ENCODE results near the gene NKTR.
A peak's percentile ranks its signal among the peaks of the same experiment; 100 is the strongest.

NKTR gene

DNA sequence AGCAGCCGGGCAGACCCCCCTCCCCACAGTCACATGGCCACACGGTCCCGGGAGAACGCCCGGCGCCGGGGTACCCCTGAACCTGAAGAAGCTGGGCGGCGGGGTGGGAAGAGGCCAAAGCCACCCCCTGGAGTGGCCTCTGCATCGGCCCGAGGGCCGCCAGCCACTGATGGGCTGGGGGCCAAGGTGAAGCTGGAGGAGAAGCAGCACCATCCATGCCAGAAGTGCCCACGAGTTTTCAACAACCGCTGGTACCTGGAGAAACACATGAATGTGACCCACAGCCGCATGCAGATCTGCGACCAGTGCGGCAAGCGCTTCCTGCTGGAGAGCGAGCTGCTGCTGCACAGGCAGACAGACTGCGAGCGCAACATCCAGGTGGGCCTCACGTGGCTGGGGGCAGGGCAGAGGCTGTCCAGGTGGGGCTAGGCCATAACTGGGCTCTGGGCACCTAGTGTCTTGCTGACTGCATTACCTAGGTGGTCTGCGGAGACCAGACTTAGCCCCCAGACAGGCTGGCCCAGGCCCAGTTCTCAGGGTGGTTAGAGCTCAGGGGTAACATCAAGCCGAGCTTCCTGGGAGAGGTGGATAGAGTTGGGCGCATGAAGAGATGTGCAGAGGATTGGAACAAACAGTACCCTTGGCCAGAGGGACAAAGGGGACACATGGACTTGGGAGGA is 59.1 kb downstream of the NKTR start:
- intact Hi-C loops (cut with DNase I) = loop anchor here (5.0 kb wide), 1 partner anchor 88 kb away; no protein-coding TSS in a partner anchor

DNA sequence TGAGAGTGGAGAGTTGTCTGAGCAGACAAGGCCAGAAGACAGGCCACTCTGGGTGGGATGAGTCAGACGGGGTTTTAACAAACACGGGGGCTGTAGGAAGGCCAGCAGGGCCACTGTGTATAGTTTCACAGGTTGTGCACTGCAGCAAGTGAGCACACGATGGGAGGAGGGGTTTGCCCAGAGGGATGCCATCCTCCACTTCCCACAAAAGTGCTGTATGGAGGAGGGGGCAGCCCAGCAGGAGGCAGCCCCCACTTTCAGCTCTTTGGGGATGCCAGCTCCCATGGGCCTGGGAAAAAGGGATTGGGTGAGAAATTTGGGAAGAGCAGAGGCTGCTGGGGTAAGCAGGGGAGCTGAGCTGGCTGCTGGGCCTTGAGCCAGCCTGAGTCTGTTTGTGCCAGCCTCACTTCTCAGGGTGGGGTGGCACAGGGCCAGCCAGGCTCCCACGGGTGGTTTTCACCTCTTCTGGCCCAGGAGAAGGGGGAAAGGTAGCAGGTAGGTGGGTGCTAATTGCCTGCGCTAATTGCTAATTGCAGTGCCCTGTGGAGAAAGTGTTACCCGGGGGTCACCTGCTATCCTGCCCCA is 59.7 kb downstream of the NKTR start:
- intact Hi-C loops (cut with DNase I) = loop anchor here (5.0 kb wide), 1 partner anchor 87 kb away; no protein-coding TSS in a partner anchor
- DNase-seq = peak in 3 of 10 donors; percentile 27 to 90 (median 88)

More for the DNA sequence above, 59.1 kb downstream of the NKTR start:
- DNase-seq = peak in 3 of 10 donors; percentile 72 to 88 (median 83)

DNA sequence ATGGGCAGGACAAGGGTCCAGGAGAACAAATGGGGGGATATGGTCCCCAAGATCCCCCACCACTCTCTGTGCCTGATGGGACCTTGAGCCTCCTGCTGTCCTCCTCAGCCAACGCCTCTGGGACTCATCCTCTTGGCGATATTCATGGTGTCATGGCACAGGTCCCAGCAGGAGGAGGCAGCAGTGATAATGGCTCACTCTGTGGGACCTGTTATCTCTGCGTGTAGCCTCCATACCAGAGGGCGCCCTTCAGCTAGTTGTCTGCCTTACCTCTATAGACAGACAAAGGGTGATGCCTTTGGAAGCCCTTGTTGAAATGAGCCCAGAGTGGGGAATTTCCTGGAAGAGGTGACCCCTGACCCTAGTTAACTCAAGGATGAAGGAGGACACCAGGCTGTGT is 60.4 kb downstream of the NKTR start:
- intact Hi-C loops (cut with DNase I) = loop anchor here (5.0 kb wide), 1 partner anchor 86 kb away; no protein-coding TSS in a partner anchor

DNA sequence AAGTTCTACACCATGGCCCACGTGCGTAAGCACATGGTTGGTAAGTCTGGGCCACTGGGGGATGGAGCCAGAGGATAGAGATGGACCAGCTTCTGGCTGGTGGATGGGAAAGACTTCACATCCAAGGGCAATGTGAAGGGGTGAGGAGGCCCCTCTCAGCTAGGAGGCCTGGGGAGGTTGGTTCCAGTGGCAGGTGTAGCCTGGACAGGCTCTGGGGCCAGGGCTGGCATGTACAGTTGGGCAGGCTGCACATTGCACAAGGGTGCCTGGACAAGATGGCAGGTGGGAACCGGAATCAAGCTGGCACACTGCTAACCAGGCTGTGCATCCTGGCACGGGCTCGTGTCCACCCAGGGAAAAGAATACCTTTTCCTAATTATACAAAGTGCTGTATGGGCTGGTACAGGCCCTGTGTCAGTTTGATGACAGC is 61.1 kb downstream of the NKTR start:
- intact Hi-C loops (cut with DNase I) = loop anchor here (5.0 kb wide), 1 partner anchor 86 kb away; no protein-coding TSS in a partner anchor

More for the DNA sequence above, 60.4 kb downstream of the NKTR start:
- DNase-seq = peak in 3 of 10 donors; percentile 23 to 84 (median 82)

DNA sequence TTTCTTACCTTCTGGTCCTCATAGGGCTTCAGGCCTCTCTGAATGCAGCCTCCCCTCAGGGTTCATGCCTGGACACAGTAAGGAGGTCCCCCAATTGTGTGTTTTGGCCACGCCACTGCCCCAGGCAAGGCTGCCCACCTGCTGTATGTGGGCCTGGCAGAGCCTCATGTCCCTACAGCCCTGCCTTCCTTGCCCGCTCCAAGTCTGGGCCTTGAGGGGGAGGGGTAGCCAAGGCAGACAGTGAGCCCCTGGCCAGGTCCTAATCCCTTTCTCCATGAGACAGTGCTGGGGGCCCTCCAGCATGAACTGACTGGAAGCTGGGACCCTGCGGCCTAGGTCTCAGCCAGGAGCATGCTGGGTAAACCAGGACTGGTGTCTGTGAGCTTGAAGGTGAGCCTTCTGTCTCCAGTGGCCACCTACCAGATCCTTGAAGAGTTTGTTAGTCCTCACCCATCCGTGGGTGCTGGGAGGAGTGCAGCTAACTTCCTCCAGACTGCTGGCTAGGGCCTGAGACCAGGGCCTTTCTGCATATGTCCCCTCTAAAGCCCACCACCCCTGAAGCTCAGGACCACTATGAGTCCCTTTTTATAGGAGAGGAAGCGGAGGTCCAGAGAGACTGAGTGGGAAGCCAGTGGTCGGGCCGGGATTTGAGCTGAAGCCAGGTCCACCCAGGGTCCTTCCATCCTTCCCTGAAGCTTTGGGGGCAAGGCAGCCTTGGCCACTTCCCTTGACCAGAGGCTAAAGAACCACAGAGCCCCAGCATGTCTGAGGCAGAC is 61.7 kb downstream of the NKTR start:
- peak in 3 of 10 donors; percentile 45 to 80 (median 76) for DNase-seq
- intact Hi-C loops (cut with DNase I) = loop anchor here (5.0 kb wide), 1 partner anchor 85 kb away; no protein-coding TSS in a partner anchor

More for the DNA sequence above, 61.1 kb downstream of the NKTR start:
- DNase-seq = peak in 2 of 10 donors; percentile 52 to 75

DNA sequence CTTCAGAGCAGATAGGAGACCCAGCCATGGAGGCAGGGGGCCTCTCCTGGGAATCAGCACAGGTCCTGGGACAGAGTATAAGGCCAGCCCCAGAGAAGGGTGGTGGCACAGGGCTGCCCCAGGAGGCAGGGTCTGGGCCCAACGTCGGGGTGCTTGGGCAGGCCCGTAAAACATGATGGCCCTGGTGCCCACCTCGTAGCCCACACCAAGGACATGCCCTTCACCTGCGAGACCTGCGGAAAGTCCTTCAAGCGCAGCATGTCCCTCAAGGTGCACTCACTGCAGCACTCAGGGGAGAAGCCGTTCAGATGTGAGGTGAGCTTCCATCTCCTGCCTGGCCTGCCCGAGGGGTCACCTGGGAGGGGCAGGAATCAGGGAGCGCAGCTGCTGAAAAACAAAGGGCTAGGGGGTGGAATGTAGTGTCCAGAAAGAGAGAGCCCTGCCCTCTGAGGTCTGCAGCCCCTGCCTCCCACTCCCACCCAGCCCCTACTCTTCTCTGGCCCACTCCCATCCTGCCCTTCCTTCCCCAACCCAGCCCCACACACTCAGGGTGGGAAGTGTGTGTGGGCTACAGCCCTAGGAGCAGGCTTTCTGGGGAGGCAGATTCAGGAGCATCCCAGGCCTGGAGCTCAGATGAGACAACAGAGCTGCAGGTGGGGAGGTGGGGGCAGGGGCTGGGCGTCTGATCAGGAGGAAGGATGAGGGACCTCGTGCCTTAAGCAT is 62.5 kb downstream of the NKTR start:
- DNase-seq = peak in 2 of 10 donors; percentile 32 to 69
- intact Hi-C loops (cut with DNase I) = loop anchor here (5.0 kb wide), 1 partner anchor 84 kb away; no protein-coding TSS in a partner anchor

DNA sequence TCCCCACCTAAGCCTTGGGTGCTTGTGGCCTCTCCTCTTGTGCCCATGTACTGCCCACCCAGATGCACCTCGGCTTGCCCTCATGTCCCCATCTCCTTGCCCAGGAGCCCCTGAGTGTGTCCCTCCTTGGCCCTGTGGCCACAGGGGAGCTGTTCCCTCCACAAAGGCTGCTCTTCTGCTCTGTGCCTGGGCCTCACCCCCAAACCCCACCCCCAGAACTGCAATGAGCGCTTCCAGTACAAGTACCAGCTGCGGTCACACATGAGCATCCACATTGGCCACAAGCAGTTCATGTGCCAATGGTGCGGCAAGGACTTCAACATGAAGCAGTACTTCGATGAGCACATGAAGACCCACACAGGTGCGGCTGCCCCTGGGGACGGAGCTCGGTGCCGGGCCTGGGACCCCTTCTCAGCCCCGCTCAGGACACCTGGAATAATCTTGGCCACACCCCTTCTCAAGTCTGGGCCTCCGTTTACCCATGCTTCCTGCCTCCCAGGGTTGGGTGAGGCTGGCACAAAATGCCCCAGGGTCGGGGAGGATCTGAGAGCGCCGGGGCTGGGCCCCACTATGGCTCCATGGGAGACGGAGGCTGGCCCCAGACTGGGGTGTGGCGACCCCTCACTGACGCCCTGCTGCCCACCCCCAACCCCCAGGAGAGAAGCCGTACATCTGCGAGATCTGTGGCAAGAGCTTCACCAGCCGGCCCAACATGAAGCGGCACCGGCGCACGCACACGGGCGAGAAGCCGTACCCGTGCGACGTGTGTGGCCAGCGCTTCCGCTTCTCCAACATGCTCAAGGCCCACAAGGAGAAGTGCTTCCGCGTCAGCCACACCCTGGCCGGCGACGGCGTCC is 63.3 kb downstream of the NKTR start:
- DNase-seq = peak in 2 of 10 donors; percentile 61 to 67

DNA sequence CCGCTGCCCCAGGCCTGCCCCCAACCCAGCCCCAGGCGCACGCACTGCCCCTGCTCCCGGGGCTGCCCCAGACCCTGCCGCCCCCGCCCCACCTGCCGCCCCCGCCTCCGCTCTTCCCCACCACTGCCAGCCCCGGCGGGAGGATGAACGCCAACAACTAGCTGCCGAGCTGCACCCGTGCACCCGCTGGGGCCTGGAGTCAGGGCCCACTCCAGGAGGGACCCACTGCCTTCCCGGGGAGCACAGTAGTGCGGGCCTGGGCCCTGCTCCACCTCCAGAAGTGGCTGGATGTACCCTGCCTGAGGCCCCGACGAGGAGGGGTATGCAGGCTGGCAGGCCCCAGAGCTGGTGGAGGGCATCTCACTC is 63.9 kb downstream of the NKTR start:
- intact Hi-C loops (cut with DNase I) = loop anchor here (5.0 kb wide), 1 partner anchor 83 kb away; no protein-coding TSS in a partner anchor
- peak in 3 of 10 donors; percentile 8 to 71 (median 47) for DNase-seq

More for the DNA sequence above, 63.3 kb downstream of the NKTR start:
- intact Hi-C loops (cut with DNase I) = loop anchor here (5.0 kb wide), 1 partner anchor 83 kb away; no protein-coding TSS in a partner anchor

DNA sequence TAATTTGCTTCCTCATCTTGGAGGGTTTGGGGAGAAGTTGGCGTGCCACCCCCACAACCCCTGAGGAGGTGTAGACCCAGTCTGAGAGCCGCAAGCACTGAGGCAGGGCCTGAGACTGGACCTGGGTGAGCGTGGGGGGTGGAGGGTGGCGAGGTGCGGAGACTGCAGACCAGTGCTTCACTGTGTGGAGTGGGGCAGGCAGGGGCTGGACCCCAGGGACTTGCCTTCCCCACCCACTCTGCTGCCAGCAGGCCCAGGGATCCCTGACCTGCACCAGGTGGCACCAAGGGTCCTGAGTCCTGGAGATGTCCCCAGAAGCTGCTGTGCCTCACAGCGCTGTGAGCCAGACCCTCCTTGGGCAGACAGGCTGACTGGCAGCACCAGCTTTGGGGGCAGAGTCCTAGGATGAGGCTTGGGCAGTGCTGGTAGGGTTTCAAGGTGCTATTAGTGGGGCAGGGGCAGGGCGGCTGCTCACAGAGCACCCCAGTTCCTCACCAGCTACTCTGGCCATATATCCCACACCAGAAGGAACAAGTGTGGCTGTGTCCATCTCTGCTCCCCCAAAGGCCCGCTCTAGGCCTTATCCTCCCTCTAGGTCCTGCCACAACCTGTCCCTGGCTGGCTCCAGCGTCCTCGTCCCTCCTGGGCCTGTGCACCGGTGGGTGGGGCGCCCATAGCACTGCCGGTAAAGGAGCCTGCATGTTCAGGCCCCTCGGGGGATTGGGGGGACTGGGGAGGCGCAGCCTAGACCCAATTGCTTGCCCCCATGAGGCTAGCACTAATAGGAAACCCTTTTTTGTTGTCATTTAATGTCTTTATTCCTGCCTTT is 64.8 kb downstream of the NKTR start:
- DNase-seq = peak in 3 of 10 donors; percentile 6 to 83 (median 29)
- intact Hi-C loops (cut with DNase I) = no loop called here

DNA sequence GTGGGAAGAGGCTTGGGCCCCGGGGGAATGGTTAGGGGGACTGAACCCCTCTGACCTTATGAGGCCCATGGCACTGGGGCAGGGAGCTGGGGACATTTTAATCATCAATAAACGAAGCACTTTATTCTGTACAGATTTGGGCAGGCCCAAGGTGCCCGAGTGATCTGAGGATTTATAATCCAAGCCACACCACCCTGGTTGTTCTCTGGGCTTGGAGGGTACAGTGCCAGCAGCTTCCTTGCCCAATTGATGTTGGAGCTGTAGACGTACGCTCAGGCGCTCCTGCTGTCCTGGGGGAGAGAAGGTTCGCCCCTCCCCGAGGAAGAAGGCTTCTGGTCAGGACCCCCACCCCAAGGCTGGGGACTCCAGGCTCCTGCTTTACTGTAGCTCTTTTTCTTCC is 65.5 kb downstream of the NKTR start:
- intact Hi-C loops (cut with DNase I) = no loop called here

DNA sequence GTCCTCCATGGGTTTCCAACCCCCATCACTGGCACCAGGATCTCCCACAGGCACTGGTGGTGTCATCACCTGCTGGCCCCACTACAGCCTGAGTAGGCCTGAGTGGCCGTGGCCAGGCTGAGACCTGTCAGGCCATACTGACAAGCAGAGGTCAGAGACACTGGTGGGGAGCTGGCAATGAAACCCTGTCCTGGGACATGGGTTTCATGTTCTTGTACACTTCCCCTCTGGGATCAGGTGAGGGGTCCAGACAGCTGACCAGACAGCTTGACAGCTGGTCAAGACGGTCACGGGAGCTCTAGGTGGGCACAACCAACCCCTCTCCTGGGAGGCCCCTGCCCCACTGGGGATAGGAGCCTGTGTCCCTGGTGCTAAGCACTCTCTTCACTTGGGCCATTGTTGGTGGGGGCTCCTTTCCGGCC is 66.1 kb downstream of the NKTR start:
- peak in 4 of 10 donors; percentile 5 to 83 (median 76) for DNase-seq
- intact Hi-C loops (cut with DNase I) = no loop called here

More for the DNA sequence above, 65.5 kb downstream of the NKTR start:
- peak in 2 of 10 donors; percentile 3 to 62 for DNase-seq

DNA sequence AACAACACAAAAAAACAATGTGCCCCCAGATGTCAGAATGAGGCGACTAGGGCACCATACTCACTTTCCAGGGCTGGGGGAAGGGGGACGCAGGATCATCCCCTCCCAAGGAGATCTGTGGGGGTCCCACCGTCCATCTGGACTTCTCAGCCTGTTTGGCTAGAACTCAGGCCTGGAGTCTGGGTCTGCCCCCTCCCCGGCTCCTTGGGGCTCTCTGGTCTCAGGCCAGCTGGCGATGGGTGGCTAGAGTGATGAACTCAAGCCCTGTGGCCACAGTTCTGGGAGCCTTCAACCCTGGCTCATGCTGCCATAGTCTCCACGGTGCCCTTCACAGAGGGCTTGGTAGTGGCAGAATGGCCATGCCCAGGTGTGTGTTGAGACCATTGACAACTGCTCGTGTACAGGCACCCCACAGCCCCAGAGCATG is 66.6 kb downstream of the NKTR start:
- peak in 2 of 10 donors; percentile 69 to 81 for DNase-seq
- intact Hi-C loops (cut with DNase I) = no loop called here

DNA sequence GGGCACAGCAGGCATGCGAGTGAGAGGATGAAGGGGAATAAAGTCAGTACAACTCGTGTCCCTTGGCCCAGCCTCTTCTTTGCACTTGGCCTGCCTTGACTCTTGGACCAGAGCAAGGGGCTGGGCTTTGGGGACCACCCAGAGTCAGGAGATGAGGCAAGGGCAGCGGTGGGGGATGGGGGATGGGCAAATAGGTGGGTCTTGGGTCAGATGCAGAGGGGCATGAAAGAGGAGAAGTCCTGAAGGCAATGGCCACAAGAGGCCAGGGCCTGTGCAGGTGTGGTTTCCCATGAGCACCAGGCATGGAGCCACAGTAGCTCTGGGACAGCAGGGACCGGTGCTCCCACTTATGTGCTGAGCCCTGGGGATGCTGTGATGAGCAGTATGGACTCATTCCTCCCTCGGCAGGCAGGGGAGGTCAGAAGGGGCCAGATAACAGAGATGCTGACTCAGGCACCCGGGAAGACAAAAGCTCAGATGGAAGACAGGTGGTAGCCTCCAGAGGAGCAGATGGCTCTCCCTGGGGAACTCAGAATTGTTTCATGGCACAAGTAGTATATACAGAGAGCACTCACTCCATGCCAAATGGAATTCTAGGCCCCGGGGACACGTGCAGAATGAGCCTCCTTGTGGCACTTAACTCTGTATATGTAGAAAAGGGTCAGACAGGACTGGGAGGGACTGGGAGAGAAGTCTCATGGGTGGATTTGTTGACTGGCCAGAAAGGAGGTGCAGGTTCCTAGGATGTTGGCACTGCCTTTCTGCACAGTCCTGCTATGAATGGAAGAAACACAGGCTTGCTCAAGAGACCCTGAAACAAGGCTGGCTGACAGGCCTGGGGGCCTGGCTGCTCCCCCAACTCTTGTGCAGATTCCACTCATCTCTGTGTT is 67.3 kb downstream of the NKTR start:
- intact Hi-C loops (cut with DNase I) = no loop called here
- peak in 3 of 10 donors; percentile 11 to 77 (median 70) for DNase-seq

DNA sequence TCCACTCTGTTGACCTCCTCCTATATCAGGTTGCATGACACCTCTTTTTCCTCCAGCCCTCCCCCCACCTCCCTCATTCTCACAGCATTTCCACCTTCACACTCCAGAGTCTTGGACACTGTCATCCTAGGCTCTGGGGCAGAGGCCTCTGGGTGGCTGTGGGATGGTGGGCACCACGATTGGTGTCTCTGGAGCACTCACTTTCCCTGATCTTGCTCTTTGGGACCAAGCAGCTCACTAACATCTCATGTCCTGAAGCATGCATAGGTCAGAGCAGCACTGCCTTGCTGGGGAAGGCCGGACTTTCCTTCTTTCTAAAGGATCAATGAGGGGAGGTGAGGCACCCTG is 67.9 kb downstream of the NKTR start:
- intact Hi-C loops (cut with DNase I) = no loop called here
- peak in 1 of 10 donors; percentile 1 for DNase-seq

DNA sequence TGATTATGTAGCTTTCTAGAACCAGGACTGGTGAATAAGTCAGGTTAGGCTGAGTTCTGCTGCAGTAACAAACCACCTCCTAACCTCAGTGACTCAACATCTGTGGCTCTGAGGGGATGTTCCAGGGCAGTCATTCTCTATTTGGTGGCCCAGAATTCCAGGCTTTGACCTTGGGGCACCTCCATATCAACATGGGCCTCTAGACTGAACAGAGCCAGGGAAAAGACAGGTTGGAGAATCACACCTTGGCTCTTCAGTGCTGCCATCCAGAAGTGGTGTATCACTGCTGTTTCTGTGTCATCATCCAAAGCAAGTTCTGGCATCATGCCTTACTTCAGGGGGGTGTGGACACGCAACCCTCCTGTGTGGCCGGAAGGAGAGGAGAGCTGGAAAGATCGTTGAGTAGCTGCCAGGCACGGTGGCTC is 68.3 kb downstream of the NKTR start:
- peak in 2 of 10 donors; percentile 1 to 62 for DNase-seq
- intact Hi-C loops (cut with DNase I) = no loop called here

DNA sequence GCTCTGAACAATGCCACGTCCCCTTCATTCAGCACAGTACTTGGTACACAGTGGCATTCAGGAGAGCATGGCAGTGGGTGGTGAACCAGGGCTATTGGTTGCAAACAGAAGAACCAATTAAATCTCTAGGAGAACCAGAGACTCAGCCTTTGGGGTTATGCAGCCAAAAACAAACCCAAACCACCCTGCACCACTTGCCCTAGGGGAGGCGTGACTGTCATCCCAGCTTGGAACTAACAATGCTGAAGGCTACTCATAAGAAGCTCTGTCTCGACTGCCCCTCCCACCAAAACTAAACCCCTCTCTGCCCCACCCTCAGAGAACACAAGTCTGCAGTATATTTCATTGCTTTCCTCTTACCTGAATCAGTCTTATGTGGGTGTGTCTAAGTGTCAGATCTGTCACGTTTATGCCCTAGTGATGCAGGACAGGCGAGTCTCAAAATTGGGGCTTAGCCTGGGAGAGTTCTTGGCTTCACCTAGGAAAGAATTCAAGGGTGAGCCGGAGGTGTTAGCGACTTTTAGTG is 69.6 kb downstream of the NKTR start:
- intact Hi-C loops (cut with DNase I) = no loop called here
- no peak for DNase-seq

DNA sequence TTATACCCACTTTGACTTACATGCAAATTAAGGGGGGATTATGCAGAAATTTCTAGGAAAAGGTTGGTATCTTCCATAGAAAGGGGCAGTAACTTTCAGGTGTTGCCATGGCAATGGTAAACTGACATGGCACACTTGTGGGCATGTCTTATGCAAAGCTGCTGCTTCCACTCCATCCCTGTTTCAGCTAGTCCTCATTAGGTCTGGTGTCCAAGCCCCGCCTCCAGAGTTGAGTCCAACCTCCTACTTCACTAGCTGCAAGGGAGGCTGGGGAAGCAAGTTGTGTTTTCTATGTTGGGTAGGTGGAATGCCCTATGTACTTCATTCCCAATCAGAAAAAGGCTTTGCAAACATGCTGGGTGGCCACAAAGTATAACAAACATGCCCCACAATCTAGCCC is 70.2 kb downstream of the NKTR start:
- intact Hi-C loops (cut with DNase I) = no loop called here
- DNase-seq = no peak
